Measurements from ENCODE around the gene TSBP1.
"Not testable (repeated sequence)": the region's sequence is repeated elsewhere in the genome, so short reads cannot be mapped to it uniquely, and the experiment has no call there.

Gene TSBP1

GRCh38 chr6:32375739-32376529, 4.2 kb upstream of the TSBP1 start:
- no peak for DNase-seq (ENCODE audit: low read depth in 2 of 2)

DNA sequence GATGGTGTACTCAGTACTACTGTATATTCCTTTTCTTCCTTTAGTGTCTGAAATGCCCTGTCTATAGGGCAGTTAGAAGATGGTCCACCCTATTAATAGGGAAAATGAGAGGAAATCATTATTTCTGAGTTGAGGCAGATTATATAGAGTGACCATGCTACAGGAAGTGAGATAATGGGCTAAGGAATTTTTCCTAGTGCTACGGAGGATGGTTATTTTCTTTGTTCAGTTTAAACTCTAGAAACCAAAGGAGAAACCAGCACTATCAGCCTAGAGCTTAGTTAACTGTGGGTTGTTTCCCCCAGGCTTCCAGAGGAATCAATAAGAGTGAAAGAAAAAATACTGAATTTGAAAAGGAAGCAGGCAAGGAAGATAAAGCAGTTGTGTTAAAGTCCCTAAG, 474 bp downstream of the TSBP1 start:
- no peak for DNase-seq (ENCODE audit: low read depth in 2 of 2)

DNA sequence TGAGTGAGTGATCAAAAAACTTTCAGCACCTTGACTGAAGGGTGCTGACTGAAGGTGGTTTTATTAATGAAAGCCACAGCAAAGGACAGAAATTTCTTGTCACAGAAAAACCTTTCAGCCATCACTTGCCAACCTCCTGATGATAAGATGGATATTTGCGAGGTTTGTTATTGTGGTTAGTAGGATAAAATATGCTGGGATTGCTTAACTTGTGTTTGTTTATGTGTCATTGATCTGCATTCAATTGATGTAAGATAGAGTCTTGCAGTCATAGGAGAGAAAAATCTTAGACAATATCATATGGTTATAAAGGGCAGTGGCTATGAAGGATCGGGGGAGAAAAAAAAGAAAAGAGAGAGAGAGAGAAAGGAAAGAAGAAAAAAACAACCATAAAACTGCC, 1.2 kb downstream of the TSBP1 start:
- DNase-seq (ENCODE audit: low read depth in 2 of 2), result no peak

GRCh38 chr6:32369660-32370059, 2.0 kb downstream of the TSBP1 start:
- no peak for DNase-seq (ENCODE audit: low read depth in 2 of 2)

DNA sequence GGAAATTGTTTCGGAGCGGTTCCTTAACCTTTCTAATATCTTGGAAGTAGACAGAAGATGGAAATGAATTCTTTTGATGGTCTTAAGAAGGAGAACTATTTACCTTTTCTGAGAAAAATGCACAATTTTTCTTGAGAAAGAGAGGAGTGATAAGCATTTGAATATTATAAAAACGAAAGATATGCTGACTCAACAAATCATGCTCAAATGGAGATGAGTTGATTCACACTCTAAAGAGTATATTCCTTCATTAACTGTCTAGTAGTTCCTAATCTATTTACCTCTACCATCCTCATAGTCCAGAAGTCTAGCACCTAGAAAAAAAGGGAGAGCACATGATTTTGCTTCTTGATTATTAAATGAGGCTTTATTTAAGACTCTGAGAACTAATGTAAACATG, 4.1 kb downstream of the TSBP1 start:
- DNase-seq (ENCODE audit: low read depth in 2 of 2), result no peak

- DNase-seq (ENCODE audit: low read depth in 2 of 2), result not testable (repeated sequence)
These were observed 12.5 kb downstream of the TSBP1 start for GRCh38 chr6:32359225-32359624.

- DNase-seq (ENCODE audit: low read depth in 2 of 2), result not testable (repeated sequence)
These were observed 13.2 kb downstream of the TSBP1 start for GRCh38 chr6:32358548-32358947.

DNA sequence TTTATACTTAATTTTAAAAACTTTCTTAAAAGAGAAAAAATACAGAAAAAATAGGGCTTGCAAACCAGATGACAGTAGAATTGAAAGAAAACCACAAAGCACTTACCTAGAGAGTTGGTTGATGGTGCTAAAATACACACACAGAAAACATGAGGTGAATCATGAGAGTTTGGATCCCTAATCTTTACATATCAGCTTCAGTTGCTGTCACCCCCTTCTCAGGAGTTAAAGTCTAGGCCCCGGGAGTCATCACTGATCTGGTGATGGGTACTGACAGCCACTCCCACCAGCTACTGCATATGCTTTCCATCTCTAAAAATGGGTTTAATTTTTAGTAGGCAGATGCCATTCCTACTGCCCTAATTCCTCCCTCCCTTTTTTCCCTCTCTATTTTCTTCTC, 16.7 kb downstream of the TSBP1 start:
- DNase-seq (ENCODE audit: low read depth in 2 of 2), result no peak

DNA sequence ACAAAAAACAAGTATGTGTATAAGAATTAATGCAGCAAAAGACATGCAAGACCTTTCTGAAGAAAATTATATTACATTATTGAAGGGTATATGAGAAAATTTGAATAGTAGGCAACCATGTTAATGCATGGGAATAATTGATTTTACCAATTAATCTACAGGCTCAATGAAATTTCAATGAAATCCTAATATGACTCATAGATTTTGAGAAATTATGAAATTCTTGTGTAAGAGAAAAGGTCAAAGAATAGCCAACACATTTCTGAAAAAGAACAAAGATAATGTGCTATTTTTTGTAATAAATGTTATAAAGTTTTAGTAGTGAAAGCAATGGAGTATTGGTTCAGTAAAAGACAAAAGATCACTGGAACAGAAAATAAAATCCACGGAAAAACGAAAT, 18.4 kb downstream of the TSBP1 start:
- DNase-seq (ENCODE audit: low read depth in 2 of 2), result no peak

GRCh38 chr6:32340242-32340641, 31.5 kb downstream of the TSBP1 start:
- no peak for DNase-seq (ENCODE audit: low read depth in 2 of 2)

GRCh38 chr6:32337186-32337805, 34.4 kb downstream of the TSBP1 start:
- no peak for DNase-seq (ENCODE audit: low read depth in 2 of 2)

DNA sequence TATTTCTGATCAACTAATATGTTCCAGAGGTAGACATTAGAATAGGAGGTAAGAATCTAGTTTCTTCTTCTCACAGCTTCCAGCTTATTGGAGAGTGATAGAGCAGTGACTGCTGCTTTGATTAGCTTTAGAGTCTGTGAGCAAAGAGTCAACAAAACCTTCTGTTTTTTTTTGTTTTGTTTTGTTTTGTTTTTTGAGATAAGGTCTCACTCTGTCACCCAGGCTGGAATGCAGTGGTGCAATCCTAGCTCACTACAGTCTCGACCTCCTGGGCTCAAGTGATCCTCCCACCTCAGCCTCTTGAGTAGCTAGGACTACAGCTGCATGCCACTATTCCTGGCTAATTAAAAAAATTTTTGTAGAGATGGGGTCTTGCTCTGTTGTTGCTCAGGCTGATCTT, 39.3 kb downstream of the TSBP1 start:
- DNase-seq (ENCODE audit: low read depth in 2 of 2), result no peak

- DNase-seq (ENCODE audit: low read depth in 2 of 2), result no peak
These were observed 42.6 kb downstream of the TSBP1 start for GRCh38 chr6:32329141-32329540.

- DNase-seq (ENCODE audit: low read depth in 2 of 2), result no peak
These were observed 44.6 kb downstream of the TSBP1 start for GRCh38 chr6:32327103-32327502.

GRCh38 chr6:32318501-32318900, 53.2 kb downstream of the TSBP1 start:
- DNase-seq (ENCODE audit: low read depth in 2 of 2), result no peak

DNA sequence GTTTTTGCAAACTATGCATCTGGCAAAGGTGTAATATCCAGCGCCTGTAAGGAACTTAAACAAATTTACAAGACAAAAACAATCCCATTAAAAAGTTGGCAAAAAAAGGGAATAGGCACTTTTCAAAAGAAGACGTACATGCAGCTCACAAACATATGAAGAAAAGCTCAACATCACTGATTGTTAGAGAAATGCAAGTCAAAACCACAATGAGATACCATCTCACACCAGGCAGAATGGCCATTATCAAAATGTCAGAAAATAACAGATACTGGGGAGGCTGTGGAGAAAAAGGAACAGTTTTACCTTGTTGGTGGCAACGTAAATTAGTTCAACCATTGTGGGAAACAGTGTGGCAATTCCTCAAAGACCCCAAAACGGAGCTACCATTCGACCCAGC, 54.2 kb downstream of the TSBP1 start:
- no peak for DNase-seq (ENCODE audit: low read depth in 2 of 2)

DNA sequence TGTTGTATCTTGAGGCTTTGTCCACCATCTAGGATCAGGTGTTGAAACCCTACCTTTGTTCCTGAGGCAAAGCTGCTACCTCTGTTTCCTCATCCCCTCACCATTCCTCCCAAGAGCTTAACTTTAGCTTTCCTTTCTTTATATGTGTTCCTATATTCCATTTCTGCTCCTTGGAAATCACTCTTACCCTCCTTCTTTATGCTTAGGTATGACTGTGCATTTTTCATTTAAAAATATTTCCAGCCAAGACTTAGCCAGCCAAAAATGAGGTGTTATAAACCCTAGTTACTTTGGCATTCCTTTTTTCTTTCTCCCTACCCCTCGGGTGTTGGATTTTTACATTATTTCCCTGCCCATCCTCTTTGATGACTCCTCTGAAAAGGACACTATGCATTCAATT, 57.7 kb downstream of the TSBP1 start:
- DNase-seq (ENCODE audit: low read depth in 2 of 2), result no peak

DNA sequence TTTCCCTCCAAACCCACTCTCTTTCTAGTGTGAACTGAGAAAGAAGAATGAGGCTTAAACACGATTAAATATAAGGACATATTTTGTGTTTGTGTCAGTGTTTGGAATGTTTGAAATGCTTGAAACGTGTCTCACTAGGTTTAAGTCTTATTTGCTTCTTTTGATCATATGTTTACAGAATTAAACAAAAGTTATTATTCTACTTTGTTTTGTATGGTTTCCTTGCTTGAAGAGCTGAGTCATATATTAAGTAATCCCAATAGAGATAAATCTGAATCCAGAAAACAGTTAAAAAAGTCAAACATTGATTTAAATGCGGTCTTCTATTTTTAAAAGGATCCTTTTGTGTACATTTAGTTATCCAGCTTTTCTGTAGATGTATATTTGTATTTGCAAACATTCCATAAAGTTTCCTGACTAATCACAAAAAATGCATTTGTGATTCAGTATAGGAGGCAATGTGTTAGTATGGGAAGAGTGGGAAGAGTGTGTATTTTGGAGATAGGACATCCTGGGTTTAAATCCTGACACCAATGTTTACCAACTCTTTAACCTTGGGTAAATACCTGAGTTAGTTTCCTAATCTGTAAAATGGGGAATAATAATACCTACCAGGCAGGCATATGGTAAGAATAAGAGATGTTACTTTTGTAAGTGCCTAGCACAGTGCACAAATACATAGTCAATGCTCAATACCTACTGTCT, 72.9 kb downstream of the TSBP1 start:
- DNase-seq (ENCODE audit: low read depth in 2 of 2), result no peak

GRCh38 chr6:32294980-32295379, 76.7 kb downstream of the TSBP1 start:
- not testable (repeated sequence) for DNase-seq (ENCODE audit: low read depth in 2 of 2)

DNA sequence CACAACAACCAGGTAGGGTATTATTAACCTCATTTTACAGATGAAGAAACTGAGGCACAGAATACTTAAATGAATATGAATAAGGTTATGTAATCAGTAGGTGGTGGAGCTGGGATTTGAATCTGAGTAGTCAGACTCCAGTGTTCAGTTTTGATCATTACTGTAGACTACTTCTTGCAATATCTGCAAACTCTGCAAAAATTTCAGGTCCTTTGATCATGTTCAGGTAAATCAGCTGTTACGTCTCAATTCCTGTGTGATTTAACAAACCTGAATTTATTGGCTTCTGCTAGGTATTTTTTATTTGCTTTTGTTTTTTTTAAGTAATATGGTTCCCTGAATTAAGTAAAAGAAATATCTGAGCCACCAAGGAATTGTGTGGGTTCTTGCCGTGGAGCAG, 77.1 kb downstream of the TSBP1 start:
- no peak for DNase-seq (ENCODE audit: low read depth in 2 of 2)

DNA sequence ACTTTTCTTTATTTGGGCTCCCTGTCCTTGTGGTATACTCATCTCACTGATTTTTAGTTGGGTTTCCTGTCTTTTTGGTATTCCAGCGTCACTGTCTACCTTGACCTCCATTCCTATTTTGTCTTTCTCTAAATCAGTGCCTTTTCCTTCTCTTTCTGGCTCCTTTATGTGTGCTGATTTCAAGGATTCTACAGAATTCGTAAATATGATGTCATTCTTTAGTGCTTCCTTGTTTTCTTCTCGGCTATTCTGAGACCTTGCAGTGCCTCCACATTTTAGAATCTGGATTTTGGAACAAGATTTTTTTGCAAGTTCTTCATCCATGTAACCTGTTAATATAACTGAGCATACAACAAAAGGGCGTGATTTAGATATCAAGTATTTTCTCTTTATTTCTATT, 78.0 kb downstream of the TSBP1 start:
- no peak for DNase-seq (ENCODE audit: low read depth in 2 of 2)

DNA sequence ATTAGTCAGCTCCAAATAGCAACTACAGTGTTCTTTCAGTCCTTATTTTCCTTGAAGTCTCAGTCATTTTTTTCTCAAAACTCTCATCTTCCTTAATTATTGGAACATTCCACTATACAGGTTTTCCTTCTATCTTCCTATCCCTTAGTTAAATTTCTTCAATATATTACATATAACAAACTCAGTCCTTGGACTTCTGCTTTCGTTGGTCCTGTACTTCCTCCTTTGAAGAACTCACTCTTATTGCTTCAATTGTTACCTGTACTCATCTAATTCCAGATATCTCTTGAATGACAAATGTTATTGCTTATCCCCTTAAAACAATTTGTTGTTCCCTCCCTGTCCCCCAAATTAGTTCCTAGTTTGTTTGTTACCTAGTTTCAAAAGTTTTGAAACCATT, 80.2 kb downstream of the TSBP1 start:
- DNase-seq (ENCODE audit: low read depth in 2 of 2), result no peak

GRCh38 chr6:32290886-32291450, 80.7 kb downstream of the TSBP1 start:
- no peak for DNase-seq (ENCODE audit: low read depth in 2 of 2)

Data from stimulated activated CD8-positive, alpha-beta memory T cell treated with anti-CD3 and anti-CD28 coated beads, Interleukin-2, amount 100 ng/mL, for 48 hours (primary cell).